Upper lobe of right lung (tissue), 1 donor: Measurements from ENCODE around the gene ETV3. TPM values are rescaled to one million over a fixed set of nuclear protein-coding genes. Genes with fewer than 3 reads are reported as not detected.

Source experiments
- ATAC-seq: fragments of 200-7000 bp; cut with Tn5 transposase; one replicate; pipeline ENCODE4 v1.9.1; 2020; ENCODE audit warnings: mild to moderate bottlenecking, moderate library complexity
- DNase-seq: peaks from one replicate; pipeline ENCODE4 v3.0.0-alpha.2; 2020
- H3K27ac ChIP-seq: fragments of 200-600 bp; one replicate; pipeline ENCODE4 v1.8.0; 2022
- H3K27me3 ChIP-seq: fragments of 200-600 bp; one replicate; pipeline ENCODE4 v1.8.0; 2022; ENCODE audit warnings: mild to moderate bottlenecking
- H3K36me3 ChIP-seq: fragments of 200-600 bp; one replicate; pipeline ENCODE4 v1.8.0; 2022
- H3K4me1 ChIP-seq: fragments of 200-600 bp; one replicate; pipeline ENCODE4 v1.8.0; 2022
- H3K4me3 ChIP-seq: fragments of 200-600 bp; one replicate; pipeline ENCODE4 v1.8.0; 2022; ENCODE audit warnings: mild to moderate bottlenecking
- H3K9me3 ChIP-seq: fragments of 200-600 bp; one replicate; pipeline ENCODE4 v1.8.0; 2022
- CTCF ChIP-seq: fragments of 200-600 bp; IDR thresholded peaks from one replicate; pipeline ENCODE4 v1.8.0; 2022; ENCODE audit warnings: antibody characterized with exemption
- intact Hi-C: fragments of 100-400 bp; cut with DNase I; formaldehyde crosslinking; loops from one replicate; pipeline ENCODE4 v1.11.0; 2022
- total RNA-seq: library from RNA; stranded (reverse); fragmentation: NEBNext Ultra II Directional; extraction: Animal tissue kit (Norgen Biotek cat#: 25700); gene quantifications from one replicate; pipeline ENCODE4 v1.2.1, GENCODE V29; 2021
- donor health status: DM: no; HTN: yes; CAD: no; lungs with severe emphysema.

ETV3 gene
- total RNA-seq, 1 donor from 2014 or later, result 39.2 TPM

- TF ChIP-seq CTCF, result peak; percentile 78
- Histone ChIP-seq H3K4me1 (no peaks in the 10 kb centered on the region), H3K27ac (no peak overlapping the region), H3K4me3 (peak overlapping the region; percentile 27), H3K27me3 (no peaks in the 10 kb centered on the region), H3K36me3 (no peaks in the 10 kb centered on the region), H3K9me3 (no peaks in the 10 kb centered on the region)
- intact Hi-C loops, result no loop called here
- ATAC-seq (peak; percentile 84), DNase-seq (peak; percentile 83)
Measured at GRCh38 chr1:157073944-157074685, 64.1 kb downstream of the ETV3 start.

Other genes with a start within 250 kb of the ETV3 start
- 17.9 TPM for gene PEAR1, start 244.7 kb downstream of the ETV3 start, total RNA-seq
- 0.26 TPM for gene LRRC71, start 217.8 kb downstream of the ETV3 start, total RNA-seq
- gene ARHGEF11, start 92.7 kb downstream of the ETV3 start, total RNA-seq, result 41.1 TPM
- not detected for gene ETV3L, start 38.6 kb downstream of the ETV3 start, total RNA-seq